ENCODE results near the gene ENAM. TPM values are rescaled to one million over a fixed set of nuclear protein-coding genes. Genes with fewer than 3 reads are reported as not detected.

ENAM gene
- under 1 TPM; 0.07 to 0.86 (median 0.62) TPM for total RNA-seq
- long read RNA-seq: 0 reads

DNA sequence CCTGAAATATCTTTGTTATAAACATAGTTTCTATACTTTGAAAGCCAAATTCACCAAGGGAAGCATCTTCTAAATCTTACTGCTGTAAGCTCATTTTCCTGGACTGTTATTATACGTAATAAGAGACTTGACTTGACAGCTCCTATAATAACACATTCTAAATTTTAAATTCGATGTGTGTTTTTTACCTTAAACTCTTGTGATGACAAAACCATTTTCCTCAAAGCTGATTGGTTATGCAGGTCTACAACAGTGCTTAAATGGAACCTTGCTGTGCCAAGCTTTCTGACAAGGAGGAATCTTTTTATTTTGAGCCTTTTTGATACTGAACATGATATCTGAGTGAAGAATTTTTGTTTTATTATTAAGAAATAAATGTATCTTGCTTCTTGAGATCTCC lies at the start of gene ENAM:
ENAM (plus strand) TSS at position 301 of the 400 bp plus-strand sequence. CDS start 757 bp downstream, outside the sequence.
- no peak for ATAC-seq
- TF ChIP-seq POLR2A (IDR thresholded peaks at IDR 0.05) (no peak), CTCF (IDR thresholded peaks at IDR 0.05) (no peak)
- Histone ChIP-seq H3K27me3 (no peaks in the 10 kb centered on the region), H3K27ac (no peak within 1 kb of the TSS), H3K4me3 (no peak within 1 kb of the TSS), H3K36me3 (no peaks in the 10 kb centered on the region), H3K9me3 (no peaks in the 10 kb centered on the region), H3K4me1 (no peaks in the 10 kb centered on the region)
- WGBS (ENCODE audit: insufficient coverage, low coverage, low lambda C conversion rate, missing lambda C conversion rate): 70% methylated on average over 2 of the region's 2 CpGs
- intact Hi-C loops (cut with DNase I): no loop called here
- no peak for DNase-seq

DNA sequence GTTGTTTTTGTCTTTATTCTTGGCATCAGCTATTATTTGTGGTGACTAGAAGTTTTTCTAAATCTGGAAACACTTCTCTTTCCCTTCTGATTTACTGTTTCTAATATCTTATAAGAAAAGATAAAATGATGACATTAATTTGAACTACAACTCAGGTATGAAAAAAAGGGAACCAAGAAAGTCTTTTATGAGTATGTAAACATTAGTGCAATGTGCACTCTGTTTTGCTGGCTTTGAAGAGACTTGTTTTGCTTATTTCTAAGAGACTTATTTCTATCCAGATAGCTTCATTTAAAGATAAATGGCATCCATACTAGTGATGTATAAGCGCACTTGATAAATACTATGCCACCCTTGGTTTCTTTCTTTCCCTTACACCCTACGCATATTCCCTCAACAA lies 46.6 kb upstream of the ENAM start:
- no peaks in the 10 kb centered on the region for H3K36me3 ChIP-seq
- DNase-seq (no peak), ATAC-seq (no peak)
- WGBS (ENCODE audit: insufficient coverage, low coverage, low lambda C conversion rate, missing lambda C conversion rate): 90% methylated on average over 2 of the region's 2 CpGs
- no peak overlapping the region for H3K27ac ChIP-seq
- H3K27me3 ChIP-seq: no peaks in the 10 kb centered on the region
- TF ChIP-seq POLR2A (IDR thresholded peaks at IDR 0.05) (no peak), CTCF (IDR thresholded peaks at IDR 0.05) (no peak)
- no peak overlapping the region for H3K4me3 ChIP-seq
- intact Hi-C loops (cut with DNase I): no loop called here
- H3K9me3 ChIP-seq: no peaks in the 10 kb centered on the region
- no peaks in the 10 kb centered on the region for H3K4me1 ChIP-seq

DNA sequence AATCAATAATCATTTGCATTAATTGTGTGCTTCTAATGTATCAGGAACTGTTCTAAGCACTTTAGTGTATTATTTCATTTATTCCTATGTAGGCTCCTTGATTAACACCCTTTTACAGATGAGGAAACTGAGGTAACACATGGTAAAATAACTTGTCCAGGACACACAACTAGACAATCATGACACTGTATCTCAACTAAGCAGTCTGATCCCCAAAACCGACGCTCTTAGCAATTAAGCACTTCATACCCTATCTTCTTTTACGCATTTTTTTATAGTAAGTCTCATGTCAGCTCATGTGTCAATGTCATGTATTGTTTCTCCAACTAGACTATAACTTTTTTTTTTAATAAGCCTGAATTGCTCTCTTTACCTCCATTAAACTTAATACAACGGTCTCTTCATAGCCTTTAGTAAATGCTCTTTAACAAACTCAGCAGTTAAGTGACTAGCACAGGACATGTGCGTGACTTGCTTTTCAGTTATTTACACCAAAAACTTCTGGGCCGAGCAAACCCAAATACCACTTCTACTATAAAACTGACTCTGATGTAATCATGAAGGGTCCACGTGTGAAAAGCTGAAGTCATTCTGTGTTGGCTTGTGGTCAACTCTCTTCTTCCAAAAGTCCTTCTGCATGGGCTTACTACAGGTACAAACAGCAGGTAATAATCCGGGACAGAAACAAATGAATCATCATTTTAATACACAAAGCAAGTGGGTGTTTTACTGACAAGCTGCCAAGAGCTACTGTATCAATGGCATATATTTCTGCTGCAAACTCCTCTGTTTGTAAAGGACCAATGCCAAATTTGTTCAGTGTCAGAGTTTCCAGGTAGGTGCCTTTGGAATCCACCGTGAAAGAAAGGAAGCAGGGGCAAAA lies 44.4 kb upstream of the ENAM start:
- 46% methylated on average over 7 of the region's 9 CpGs for WGBS (ENCODE audit: insufficient coverage, low coverage, low lambda C conversion rate, missing lambda C conversion rate)
- TF ChIP-seq CTCF (IDR thresholded peaks at IDR 0.05) (no peak), POLR2A (IDR thresholded peaks at IDR 0.05) (no peak)
- Histone ChIP-seq H3K27ac (no peak overlapping the region), H3K4me3 (no peak overlapping the region), H3K27me3 (no peaks in the 10 kb centered on the region), H3K36me3 (no peaks in the 10 kb centered on the region), H3K4me1 (no peaks in the 10 kb centered on the region), H3K9me3 (no peaks in the 10 kb centered on the region)
- intact Hi-C loops (cut with DNase I): no loop called here
- ATAC-seq: peak; percentile 48 to 92 (median 68)
- DNase-seq: no peak

- WGBS (ENCODE audit: insufficient coverage, low coverage, low lambda C conversion rate, missing lambda C conversion rate): 59% methylated on average over 2 of the region's 2 CpGs
Observed at GRCh38 chr4:70586841-70587240, 41.7 kb upstream of the ENAM start.

More at GRCh38 chr4:70586841-70587240, 41.7 kb upstream of the ENAM start:
- Histone ChIP-seq H3K27ac (no peak overlapping the region), H3K4me1 (no peaks in the 10 kb centered on the region), H3K4me3 (no peak overlapping the region), H3K27me3 (no peaks in the 10 kb centered on the region), H3K36me3 (no peaks in the 10 kb centered on the region), H3K9me3 (no peaks in the 10 kb centered on the region)
- intact Hi-C loops (cut with DNase I): no loop called here
- TF ChIP-seq POLR2A (IDR thresholded peaks at IDR 0.05) (no peak), CTCF (IDR thresholded peaks at IDR 0.05) (no peak)
- no peak for ATAC-seq
- no peak for DNase-seq

Data from right lobe of liver (tissue), 6 donors.